Body of pancreas (tissue), 4 donors: Measurements from ENCODE around the gene CHST9.

Source experiments
- POLR2A ChIP-seq, 3 donors: fragments of 450-650 bp; IDR thresholded peaks; one replicate each; pipeline ENCODE4 v1.6.1; 2016; ENCODE audit warnings: antibody characterized with exemption in 3 of 3, mild to moderate bottlenecking in 2 of 3
- TF ChIP-seq, protein P1 (sequence below), 7 experiments: fragments of 450-650 bp in 4 of 7; fragments of 200-600 bp in 3 of 7; sonication (generic) in 3 of 7; IDR thresholded peaks; one replicate each; pipeline ENCODE4 v1.5.1; 2016 to 2019; ENCODE audit warnings: antibody characterized with exemption in 7 of 7

DNA sequence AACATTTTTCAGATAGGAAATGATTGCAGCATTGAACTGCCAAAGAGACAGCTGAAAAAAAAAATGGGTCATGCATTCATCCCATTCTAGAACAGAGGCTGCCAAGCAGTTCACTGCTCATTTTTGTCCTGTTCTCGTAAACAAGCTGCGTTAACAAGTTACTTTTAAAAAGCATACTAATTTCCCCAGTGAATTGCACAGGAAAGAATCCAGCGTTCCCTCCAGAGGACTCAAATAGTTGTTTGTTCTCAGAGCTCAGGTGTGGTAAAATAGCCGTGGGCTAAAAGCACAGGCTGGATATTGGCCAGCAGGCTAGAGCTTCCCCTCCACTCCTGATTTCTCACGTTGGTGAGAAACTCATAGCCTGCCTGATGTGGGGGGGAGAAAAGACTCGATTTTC lies 243.5 kb downstream of the CHST9 start:
- TF ChIP-seq, protein P1, sequence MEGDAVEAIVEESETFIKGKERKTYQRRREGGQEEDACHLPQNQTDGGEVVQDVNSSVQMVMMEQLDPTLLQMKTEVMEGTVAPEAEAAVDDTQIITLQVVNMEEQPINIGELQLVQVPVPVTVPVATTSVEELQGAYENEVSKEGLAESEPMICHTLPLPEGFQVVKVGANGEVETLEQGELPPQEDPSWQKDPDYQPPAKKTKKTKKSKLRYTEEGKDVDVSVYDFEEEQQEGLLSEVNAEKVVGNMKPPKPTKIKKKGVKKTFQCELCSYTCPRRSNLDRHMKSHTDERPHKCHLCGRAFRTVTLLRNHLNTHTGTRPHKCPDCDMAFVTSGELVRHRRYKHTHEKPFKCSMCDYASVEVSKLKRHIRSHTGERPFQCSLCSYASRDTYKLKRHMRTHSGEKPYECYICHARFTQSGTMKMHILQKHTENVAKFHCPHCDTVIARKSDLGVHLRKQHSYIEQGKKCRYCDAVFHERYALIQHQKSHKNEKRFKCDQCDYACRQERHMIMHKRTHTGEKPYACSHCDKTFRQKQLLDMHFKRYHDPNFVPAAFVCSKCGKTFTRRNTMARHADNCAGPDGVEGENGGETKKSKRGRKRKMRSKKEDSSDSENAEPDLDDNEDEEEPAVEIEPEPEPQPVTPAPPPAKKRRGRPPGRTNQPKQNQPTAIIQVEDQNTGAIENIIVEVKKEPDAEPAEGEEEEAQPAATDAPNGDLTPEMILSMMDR (IDR thresholded peaks at IDR 0.05) = no peak
- no peak for TF ChIP-seq POLR2A (IDR thresholded peaks at IDR 0.05)
